ENCODE measurements around the gene PHLDA1.
"Not testable (repeated sequence)": the region's sequence is repeated elsewhere in the genome, so short reads cannot be mapped to it uniquely, and the experiment has no call there.

The PHLDA1 gene

DNA sequence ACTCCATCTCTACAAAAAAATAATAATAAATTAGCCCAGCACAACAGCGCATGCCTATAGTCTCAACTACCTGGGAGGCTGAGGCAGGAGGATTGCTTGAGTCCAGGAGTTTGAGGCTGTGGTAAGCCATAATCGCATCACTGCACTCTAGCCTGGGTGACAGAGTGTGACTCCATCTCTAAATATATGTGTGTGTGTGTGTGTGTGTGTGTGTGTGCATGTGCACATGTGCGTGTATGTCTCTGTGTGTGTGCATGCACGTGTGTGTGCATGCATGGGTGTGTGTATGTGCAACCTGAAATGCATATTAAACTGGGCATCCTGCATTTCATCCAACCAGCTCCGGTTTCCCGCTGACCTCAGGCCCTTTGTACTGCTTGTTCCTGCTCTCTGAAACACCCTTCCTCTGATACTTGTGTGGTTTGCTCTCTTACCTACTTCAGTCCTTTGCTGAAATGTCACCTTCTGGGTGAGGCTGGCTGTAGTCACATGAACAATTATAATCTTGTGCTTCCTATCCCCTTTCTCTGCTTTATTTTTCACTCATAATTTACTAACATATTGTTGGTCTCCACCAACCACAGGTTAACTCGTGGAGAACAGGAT is 46.9 kb downstream of the PHLDA1 start:
- no peak for DNase-seq

DNA sequence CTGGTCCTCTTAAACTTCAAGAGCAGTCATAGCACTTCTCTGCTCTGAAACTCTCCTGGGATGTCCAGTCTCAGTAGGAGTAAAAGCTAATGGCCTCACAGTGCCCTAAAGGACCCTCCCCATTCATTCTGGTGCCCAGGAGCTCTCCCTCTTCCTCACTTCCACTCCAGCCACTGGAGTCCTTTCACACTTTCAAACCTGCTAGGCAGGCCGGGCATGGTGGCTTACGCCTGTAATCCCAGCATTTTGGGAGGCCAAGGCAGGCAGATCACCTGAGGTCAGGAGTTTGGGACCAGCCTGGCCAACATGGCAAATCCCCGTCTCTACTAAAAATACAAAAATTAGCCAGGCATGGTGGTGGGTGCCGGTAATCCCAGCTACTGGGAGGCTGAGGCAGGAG is 47.7 kb downstream of the PHLDA1 start:
- DNase-seq, result not testable (repeated sequence)

DNA sequence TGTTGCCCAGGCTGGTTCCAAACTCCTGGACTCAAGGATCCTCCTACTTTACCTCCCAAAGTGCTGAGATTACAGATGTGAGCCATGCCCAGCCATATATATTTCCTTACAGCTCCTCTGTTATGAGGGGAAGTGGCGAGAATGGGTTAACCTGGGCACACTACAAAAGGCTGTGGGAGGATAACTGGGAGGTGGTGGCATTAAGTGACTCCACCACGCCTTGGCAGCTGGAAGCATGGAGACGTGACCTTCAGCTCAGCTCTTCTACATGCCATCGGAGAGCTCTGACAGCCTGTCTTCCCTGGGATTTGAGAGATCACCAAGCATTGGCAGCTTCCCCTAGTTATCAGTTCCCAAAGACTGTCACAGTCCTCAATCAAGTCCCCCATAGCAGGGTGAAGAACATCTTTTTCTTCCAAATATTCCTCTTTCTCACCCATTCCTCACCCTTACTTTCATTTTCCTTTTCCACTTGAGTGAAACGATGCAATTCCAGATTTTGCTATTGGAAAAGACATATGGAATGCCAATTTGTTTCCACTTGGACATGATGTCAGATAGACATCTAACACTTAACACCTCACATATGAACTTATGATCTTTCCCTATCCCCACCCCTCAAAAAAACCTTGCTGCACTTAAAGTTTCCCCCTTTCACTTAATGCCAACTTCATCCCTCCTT is 48.5 kb downstream of the PHLDA1 start:
- DNase-seq, result no peak

DNA sequence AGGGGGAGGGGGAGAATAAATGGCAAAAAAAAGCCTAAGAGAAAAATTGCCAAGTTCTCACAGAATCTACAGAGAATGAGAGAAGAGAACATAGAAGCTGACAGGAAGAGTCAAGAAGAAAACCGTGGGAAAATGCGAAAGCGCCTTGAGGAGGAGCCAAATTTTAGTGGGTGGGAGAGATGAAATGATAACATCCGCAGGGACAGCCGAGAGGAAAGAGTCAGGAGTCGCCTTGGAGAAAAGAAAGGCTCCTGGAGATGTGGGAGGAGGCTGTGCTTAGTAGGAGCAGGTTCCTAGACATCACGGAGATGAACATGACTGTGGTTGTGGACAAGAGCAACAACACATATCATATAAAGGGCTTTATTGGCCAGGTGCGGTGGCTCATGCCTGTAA is 49.4 kb downstream of the PHLDA1 start:
- no peak for DNase-seq

DNA sequence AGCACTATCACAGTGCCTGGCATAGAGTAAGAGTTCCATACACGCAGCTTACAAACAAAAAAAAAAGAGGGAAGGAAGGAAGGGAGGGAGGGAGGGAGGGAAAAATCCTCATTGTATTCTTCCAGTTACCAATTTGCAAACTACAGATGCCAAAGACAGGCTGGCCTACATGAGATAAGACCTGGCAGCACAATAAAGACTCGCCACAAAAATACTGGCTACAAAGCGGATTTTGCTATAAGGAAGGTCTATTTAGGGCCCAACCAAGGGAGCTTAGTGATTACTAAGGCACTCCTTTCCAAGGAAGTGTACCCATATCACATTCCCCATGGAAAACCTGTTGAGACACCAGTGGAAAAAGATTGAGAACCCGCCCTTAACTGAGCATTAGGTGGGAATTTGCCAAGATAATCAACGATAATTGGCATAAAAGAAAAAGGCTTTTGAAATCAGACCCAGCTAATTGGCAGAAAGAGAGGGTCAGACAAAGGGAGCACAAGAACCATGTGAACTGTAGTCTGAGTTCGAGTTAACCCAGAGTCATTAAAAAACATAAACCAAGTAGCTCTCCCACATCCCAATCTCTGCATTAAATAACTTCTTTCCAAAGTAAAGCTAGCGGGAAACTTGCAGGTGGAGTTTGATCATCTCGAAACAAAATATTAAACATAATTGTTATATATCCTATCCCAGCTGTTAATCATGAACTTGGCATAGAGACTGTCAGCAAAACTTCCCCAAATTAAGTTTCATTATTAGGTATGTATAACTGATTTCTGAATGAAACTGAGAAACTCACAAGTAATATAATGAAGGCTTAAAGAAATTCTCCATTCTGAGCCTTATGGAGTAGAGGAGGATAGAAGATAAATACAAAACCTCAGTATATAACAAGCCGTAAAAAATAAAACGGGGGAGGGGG is 50.1 kb downstream of the PHLDA1 start:
- peak in 1 of 2 donors; percentile 72 for DNase-seq

DNA sequence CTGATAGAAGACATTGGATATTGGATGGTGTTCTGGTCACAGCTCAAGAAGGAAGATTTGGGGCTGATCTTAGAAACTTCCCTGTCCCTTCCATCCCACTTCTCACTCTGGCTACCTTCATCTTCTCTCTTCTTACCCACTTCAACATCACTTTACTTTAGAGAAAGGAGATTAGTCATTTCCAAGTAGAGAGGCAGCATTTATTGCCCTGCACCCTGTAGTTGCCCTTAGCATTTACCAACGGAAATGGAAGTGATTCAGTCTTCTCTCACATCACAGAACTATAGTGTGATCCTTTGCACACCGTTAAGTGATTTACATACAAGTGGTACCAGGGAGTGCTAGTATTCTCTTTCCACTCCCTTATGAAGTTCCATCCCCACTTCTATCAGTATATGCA is 52.4 kb downstream of the PHLDA1 start:
- peak in 1 of 2 donors; percentile 20 for DNase-seq

DNA sequence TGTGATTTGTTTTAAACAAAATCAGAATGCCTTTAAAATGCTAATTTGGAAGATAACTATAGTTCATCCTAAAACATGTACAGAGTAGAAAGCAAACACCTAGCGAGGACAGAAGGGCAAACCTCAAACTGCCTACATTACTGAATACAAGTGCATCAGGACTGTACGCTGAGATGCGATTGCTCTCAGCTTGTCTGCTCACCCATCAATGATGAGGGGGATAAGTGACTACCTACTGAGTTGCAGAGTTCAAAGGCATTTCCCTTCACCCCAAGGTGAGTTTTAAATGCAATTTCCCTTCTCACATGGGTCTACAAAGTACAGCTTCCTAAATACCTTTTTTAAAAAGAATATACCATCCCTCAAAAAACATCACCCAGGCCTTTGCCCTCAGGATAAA is 52.9 kb downstream of the PHLDA1 start:
- no peak for DNase-seq

DNA sequence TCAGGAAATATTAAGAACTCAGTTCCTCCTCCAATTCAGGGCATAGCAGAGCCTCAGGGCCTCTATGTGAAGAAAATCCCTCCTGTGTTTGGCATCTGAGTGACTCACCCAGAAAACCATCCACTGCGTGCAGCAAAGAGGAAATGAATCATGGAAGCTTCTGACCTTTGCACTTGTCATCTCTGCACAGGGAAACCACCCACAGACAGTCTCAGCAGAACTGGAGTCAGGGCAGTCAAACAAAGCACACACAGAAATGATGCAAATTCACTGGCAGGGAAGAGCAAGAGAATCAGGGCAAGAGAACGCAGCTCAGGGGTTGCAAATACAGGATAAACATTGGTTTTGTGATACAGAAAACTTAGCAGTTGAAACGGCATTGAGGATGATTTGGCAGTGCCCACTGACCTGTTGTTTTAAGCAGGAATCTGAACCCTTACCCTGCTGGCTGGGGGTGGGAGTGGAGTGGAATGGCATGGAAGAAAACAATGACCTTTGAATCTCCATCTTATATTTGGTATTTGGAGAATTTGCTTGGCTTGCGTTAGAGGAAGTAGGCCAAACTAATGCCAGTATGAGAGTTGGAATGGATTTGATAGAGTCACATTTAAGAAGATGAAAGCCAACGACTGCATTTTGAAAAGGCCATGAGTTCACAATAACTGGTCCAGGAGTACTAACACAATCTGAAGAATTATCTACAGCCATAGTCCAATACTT is 53.5 kb downstream of the PHLDA1 start:
- peak; percentile 97 to 98 for DNase-seq

DNA sequence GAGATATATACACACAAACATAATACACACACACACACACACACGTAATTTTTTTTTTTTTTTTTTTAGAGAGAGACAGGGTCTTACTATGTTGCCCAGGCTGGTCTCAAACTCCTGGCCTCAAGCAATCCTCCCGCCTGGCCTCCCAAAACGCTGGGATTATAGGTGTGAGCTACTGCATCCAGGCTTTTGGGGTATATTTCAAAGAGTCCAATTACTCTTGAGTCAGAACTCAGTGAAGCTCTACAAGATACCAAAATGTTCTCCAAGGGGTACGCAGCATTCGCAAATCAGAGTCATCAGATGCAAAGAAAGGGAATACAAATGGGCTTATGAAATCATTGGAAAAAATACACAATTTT is 54.0 kb downstream of the PHLDA1 start:
- no peak for DNase-seq

DNA sequence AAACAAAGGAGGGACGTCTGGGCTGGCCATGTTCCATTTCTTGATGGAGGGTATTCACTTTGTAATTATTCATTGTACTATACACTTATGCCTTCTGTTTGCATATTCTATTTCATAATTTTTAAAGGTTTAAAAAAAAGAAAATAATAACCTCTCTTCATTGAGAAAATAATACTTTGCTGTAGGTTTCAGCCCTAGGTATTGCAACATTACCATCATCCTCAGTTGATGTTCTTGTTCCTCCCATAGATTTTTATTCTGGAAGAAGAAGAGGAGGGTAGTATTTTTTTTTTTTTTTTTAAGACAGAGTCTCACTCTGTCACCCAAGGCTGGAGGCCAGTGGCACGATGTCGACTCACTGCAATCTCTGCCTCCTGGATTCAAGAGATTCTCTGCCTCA is 54.7 kb downstream of the PHLDA1 start:
- no peak for DNase-seq

DNA sequence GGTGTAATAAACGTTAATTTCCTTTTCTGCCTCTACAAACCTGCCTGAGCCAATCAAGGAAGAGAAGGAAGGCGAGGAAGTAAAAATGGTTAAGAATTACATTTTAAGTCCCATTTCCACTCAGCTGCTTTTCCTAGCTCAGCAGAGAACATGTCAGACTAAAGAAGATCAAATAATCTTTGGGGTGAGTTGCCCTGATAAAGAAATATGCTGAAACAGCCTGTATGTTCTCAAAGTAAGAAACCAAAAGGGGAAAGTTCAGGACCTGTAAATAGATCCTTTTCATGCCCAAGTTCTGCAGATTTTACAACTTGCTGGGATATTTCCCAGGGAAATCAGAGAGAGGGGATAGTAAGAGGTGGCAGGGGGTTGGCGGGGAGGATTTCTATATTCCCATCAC is 55.5 kb downstream of the PHLDA1 start:
- DNase-seq, result no peak

DNA sequence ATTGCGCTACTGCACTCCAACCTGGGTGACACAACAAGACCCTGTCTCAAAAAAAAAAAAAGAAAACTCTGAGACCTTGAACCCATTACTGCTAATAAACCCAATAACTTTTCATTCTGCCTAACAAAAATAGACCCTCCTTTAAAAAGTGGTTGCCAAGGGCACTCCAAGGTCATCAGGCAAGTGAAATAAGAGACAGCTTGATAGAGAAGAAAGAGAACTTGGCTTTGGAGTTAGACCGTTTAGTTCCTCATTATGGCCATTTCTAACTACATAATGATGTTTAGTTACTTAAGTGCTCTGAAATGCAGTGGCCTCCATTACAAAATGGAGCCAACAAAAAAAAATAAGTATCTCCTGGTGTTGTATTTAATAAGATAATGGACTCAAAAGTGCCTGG is 55.9 kb downstream of the PHLDA1 start:
- DNase-seq, result peak; percentile 47 to 56

Data from inflammatory macrophage (primary cell).